SHP77 treated with DMSO at 0.1 percent for 48 hours (cell line): ENCODE results near the gene LRRC37B.
"Not testable (repeated sequence)": the region's sequence is repeated elsewhere in the genome, so short reads cannot be mapped to it uniquely, and the experiment has no call there.

Experiments used
- DNase-seq: peaks from one replicate; lab custom pipeline; 2025; lab: John Stamatoyannopoulos, UW

LRRC37B gene

GRCh38 chr17:32006957-32007462, at the start of gene LRRC37B:
Gene LRRC37B (plus strand): TSS chr17:32007383. CDS start chr17:32021393, 14,010 bp downstream.
- DNase-seq, result peak; percentile 51

- not testable (repeated sequence) for DNase-seq
Measured at GRCh38 chr17:31964131-31964530, 43.1 kb upstream of the LRRC37B start.

GRCh38 chr17:31967648-31968047, 39.5 kb upstream of the LRRC37B start:
- no peak for DNase-seq

GRCh38 chr17:31970416-31970815, 36.8 kb upstream of the LRRC37B start:
- not testable (repeated sequence) for DNase-seq

- DNase-seq, result not testable (repeated sequence)
Measured at GRCh38 chr17:31974269-31975071, 32.7 kb upstream of the LRRC37B start.

GRCh38 chr17:31975391-31975790, 31.8 kb upstream of the LRRC37B start:
- not testable (repeated sequence) for DNase-seq

GRCh38 chr17:31991821-31992220, 15.4 kb upstream of the LRRC37B start:
- not testable (repeated sequence) for DNase-seq

GRCh38 chr17:31997005-31997404, 10.2 kb upstream of the LRRC37B start:
- no peak for DNase-seq

- no peak for DNase-seq
Measured at GRCh38 chr17:32007463-32008298, 498 bp downstream of the LRRC37B start.

GRCh38 chr17:32009262-32009542, 2.0 kb downstream of the LRRC37B start:
- DNase-seq, result no peak

- DNase-seq, result no peak
Measured at GRCh38 chr17:32010114-32010513, 2.9 kb downstream of the LRRC37B start.

GRCh38 chr17:32015245-32016013, 8.2 kb downstream of the LRRC37B start:
- peak; percentile 69 for DNase-seq

GRCh38 chr17:32016231-32016630, 9.0 kb downstream of the LRRC37B start:
- no peak for DNase-seq

- no peak for DNase-seq
Measured at GRCh38 chr17:32019228-32019627, 12.0 kb downstream of the LRRC37B start.

- no peak for DNase-seq
Measured at GRCh38 chr17:32020943-32021614, 13.9 kb downstream of the LRRC37B start.

GRCh38 chr17:32021615-32021955, 14.4 kb downstream of the LRRC37B start:
- DNase-seq, result no peak

GRCh38 chr17:32022554-32022953, 15.4 kb downstream of the LRRC37B start:
- not testable (repeated sequence) for DNase-seq

GRCh38 chr17:32027271-32027670, 20.1 kb downstream of the LRRC37B start:
- not testable (repeated sequence) for DNase-seq

GRCh38 chr17:32033223-32033622, 26.0 kb downstream of the LRRC37B start:
- DNase-seq, result no peak

- not testable (repeated sequence) for DNase-seq
Measured at GRCh38 chr17:32033812-32034211, 26.6 kb downstream of the LRRC37B start.

- DNase-seq, result not testable (repeated sequence)
Measured at GRCh38 chr17:32040246-32040645, 33.1 kb downstream of the LRRC37B start.
